HG03039 (cell line): Measurements from ENCODE around the gene RASAL1.
"Not testable (repeated sequence)": the region's sequence is repeated elsewhere in the genome, so short reads cannot be mapped to it uniquely, and the experiment has no call there.

ENCODE experiments used
- ATAC-seq: cut with Tn5 transposase; IDR thresholded peaks from one replicate; pipeline ENCODE4 v1.9.1; 2021; ENCODE audit warnings: mild to moderate bottlenecking, moderate library complexity; ENCODE audit not compliant: unreplicated experiment

Gene RASAL1

DNA sequence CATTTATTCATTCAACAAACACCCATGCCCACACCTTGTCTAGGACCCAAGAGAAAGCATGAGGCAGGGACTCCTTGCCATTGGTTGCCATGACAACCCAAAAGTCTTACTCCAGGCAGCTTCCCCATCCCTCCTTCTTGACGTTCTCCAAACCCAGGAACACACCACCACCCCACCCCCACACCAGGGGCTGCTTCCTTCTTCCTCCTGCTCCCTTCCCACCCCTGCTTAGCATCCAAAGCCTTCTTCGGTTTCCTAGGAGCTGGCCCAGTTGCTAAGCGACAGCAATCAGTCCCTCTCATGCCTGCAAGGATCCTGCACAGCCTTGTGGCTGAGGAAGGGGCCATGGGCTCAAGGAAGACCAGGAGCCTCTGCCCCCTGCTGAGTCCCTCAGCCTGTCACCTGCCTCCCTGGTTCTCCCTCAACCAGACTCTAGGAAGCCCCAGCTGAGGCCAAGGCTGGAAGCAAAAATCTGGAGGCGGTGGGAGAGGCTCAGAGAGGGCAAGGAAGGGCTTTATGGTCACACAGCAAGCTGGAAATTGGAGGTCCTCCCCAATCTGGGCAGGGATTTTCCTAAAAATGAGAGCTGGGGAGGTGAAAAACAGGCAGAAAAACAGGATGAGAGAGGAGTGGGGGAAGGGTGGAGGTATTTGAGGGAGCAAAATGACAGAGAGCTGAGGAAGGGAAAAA lies 15.4 kb downstream of the RASAL1 start:
- no peak for ATAC-seq

DNA sequence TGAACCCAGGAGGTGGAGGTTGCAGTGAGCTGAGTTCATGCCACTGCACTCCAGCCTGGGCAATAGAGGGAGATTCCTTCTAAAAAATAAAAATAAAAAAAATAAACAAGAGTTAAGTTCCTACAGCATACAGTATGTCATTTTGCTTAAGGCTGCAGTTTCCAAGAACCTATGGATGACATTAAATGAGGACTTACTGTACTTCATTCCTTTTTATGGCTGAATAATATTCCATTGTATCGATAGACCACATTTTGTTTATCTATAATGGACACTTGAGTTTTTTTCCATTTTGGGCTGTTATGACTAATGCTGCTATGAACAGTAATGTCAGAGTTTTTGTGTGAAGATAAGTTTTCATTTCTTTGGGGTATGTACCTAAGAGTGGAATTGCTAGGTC lies 17.4 kb downstream of the RASAL1 start:
- no peak for ATAC-seq

DNA sequence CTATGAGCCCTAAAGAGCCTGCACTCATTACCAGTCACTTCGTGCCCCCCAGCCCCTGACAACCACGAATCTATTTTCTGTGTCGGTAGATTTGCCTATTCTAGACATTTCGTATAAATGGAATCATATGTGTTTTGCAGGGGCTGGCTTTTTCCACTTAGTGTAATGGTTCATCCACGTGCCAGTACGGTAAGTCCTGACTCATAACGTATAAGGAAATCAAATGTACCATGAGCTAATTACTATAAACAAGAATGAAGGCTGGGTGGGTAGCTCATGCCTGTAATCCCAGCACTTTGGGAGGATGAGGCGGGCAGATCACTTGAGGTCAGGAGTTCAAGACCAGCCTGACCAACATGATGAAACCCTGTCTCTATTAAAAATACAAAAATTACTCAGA lies 17.9 kb downstream of the RASAL1 start:
- not testable (repeated sequence) for ATAC-seq

DNA sequence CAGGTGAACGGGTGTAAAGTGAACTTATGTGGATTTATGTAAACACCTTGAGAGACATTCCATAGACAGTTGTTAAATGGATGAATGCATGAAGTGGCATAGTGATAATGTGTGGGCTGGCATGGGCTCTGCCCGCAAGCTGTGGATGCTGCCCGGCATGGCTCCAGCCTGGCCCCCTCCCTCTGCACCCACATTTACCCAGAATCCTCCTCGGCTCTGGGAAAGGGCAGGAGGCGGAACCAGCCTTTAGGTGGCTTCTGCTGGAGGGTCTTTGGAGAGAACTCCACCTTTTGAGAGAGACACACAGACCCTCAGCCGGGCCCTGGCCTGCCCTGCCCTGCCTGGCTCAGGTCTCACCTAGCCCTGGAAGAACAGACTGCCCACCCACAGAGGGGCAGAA lies 18.7 kb downstream of the RASAL1 start:
- ATAC-seq, result no peak

DNA sequence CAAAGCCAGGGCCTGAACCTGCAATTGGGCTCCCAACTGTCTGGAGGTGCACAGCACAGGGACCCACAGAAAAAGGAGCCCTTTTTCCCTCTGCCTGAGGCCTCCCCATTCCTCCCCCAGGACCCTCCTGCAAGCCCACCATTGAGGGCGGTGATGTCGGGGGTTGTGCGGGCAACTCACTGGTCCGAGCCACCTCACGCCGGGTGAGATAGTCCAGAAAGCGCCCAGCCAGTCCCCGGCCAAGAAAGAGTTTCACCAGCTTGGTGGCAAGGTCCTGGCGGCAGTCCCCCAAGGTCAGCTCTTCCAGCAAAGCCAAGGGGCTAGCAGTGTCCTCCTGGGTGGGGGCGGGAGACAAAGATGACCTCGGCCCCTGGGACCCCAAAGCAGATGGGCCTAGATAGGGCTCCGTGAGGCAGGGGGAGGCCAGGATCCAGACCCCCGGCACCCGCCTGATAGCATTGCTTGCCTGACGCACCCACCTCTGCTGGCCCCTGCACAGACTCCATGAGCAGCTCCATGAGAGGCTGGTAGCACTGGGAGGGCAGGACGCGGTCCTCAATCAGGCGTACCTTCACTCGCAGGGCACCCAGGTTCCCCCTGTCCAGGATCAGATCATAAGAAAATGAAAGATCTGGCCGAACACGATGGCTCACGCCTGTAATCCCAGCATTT lies 20.0 kb downstream of the RASAL1 start:
- ATAC-seq, result no peak

DNA sequence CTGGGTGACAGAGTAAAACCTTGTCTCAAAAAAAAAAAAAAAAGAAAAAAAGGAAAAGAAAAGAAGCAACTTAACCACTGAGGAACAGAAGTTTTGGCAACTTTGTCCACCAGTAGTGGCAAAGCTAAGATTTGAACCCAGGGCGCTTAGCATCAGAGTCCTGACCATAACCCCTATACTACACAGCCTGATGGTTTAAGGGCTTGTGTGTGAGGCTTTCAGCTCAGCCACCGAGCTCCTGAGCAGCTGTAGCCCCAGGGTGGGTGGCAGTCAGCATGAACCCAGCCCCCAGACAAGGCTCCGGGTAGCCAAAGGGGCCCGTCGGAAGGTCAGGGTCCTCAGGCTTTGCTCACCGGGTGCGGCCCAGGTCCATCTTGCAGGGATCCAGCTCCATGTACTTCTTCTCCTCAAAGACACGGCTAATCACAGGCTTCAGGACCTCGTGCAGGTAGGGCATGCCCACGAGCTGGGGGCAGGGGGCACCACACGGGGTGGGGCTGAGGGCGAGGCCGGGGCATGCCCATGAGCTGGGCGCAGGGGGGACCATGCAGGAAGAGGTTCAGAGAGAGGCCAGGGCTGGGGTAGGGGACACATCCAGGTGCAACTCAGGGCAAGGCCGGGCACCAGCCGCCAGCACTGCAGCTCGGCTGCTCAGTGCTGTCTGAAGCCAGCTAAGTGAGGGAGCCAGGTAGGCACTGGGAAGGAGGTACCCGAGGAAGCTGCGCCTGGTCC lies 20.9 kb downstream of the RASAL1 start:
- no peak for ATAC-seq

DNA sequence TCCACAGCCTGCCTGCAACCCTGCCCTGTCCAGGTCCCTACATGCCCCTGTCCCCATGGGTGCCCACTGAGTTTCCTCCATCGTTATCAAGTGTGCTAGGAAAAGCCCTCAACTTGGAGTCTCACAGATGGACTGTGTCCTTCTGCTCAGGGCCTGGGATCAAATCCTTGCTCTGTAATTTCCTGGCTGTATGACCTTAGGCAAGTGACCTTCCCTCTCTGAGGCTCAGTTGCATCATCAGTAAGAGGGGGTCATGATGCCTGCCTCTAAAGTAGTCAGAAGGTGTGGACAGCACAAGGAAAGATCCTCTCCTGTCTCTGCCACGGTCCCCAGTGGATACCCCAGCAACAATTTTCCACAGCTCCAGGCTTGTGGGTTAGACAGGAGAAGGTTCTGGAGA lies 22.2 kb downstream of the RASAL1 start:
- ATAC-seq, result no peak

DNA sequence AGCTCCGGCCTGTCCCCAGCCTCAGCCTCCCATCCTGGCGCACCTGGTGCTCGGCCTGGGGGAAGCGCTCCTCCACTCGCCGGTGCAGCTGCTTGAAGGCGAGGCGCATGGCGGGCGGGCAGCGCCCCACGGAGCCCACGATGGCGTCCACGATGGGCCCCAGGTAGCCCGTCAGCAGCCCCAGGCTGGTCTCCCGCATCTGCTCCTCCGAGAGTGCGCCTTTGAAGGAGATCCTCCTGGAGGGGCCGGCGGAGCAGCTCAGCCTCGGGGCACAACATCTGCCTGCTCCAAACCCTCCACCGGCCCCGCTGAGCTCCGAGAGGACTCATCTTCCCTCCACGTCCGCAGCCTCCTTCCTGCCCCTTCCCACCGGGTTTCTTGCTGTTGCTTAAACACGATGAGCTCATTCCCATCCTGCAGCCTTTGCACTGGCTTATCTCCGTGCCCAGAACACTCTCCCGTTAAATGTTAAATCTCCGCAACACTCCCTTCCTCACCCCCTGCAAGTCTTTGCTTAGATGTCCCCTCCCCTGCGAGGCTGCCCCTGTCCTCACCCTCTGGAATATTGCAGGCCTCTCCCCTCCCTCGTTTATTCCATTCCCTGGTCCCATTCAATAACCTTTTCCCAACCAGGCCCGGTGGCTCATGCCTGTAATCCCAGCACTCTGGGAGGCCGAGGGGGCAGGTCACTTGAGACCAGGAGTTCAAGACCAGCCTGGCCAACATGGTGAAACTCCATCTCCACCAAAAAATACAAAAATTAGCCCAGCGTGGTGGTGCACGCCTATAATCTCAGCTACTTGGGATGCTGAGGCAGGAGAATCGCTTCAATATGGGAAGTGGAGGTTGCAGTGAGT lies 23.3 kb downstream of the RASAL1 start:
- no peak for ATAC-seq

DNA sequence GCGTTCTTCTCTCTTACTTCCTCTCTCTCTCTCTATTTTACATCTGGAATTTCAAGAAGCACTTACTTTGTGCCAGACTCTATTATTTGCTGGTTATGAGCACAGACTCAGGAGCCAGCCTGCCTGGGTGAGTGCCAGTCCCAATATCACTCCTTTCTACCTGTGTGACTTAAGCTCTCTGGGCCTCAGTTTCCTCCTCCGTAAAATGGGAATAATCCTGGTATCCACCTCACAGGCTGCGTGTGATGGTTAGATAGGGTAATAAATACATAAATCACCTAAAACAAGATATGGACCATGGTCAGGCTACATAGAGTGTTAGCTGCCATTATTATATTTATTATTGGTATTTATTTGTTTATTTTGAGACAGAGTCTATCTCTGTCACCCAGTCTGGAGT lies 24.3 kb downstream of the RASAL1 start:
- ATAC-seq, result no peak

DNA sequence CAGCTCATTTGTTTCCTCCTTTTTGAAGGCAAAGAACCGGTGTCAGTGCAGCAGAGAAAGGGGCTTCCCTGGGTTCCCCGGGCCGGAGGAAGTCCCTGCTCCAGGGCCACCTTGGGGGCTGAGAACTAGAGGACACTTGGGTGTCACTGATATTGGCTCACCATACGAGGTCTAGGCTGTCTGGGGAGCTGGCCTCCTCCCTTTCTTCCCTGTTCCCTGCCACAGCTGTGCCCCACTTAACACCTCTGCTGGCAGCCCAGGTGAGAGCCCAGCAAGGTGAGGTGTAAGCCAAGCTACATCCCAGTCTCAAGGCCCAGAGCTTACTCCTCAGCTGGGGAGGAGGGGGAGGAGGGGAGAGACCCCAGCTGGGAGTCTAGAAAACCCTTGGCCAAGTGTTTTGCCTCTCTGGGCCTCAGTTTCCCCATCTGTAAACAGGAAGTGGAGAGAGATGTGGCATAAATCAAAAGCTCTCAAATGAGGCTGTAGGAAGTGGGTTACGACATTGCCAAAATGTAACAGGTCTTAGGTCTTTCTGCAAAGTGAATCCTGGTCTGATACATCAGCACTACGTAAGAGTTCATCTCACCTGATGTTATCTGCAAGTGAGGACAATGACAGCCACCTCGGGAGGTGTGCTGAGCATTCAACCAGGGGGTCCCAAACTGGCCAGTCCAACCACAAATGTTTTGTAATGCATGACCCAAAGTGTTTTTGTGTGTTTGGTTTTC lies 25.5 kb downstream of the RASAL1 start:
- no peak for ATAC-seq

DNA sequence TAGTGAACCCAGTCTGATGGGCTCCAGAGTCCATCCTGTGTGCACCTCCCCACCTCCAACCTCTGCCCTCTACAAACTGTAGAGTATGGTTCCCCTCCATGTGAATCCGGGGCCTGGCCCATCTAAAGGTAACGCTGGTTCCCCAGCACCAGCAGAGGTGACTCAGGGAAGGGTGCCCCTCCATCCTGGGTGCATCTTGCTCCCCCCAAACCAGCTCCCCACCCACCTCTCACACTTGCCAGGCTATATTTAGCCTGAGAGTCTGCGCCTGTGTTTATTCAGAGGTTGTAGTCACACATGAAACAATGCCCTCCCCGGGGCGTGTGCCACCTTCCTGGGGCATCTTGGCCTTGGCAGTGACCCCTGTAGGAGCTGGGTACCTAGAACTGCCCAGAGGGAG lies 26.2 kb downstream of the RASAL1 start:
- no peak for ATAC-seq

DNA sequence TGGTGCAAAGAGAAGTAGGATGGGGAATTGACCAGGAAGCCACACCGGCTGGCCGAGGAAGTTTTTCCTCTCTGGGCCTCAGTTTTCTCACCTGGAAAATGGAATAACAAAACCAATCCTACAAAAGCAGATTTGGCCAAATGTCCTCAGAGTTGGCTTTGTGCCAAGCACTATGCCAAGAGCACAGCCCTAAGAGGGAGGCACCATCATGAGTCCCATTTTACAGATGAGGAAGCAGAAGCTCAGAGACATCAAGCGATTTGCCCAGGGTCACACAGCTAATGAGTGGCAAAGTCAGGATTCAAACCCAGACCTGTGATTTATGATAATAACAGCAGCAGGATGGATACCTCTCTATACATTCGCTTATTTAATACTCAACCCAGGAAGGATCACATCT lies 27.3 kb downstream of the RASAL1 start:
- ATAC-seq, result no peak

DNA sequence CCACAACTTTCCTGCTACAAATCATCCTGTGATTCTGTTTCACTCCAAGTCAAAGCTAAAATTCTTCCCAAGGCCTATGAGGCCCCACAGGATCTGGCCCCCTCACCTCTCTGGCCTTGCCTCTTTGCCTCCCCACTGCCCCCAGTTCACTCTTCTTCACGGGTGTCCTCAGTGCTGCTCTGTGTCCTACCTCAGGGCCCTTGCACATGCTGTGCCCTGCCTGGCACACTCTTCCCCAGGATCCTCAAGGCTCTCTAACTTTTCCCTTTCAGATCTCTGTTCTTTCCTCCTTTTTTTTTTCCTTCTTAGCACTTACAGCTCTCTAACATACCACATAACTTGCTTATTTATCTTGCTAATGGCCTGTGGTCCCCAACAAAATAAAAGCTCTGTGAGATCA lies 29.2 kb downstream of the RASAL1 start:
- no peak for ATAC-seq

DNA sequence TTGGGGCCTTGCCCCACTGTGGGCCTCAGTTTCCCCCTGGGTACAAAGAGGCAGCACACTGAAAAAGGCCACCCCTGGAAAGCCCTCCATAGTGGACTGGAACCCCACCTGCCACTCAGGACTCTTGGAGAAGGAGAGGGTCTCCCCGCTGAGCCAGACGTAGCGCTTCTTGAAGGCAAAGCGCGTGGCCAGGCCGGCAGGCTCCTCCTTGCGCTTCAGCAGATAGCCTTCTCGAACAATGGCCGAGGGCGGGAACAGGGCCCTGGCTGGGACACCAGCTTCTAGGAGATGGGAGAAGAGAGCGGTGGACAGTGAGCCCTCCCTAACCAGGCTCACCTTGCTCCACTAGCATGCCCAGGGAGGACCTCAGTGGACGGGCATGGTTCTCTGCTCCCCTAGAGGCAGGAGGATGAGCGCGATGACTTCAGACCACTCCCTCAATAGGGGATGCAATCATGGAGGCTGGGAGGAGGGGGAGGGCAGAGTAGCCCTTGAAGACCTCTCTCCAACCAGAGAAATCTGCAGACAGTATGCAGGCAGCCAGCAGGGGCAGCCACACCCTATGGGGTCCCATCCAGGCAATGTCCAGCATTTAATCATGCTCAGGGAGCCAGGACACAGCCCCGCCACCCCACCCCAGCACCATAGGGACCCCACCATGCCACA lies 29.8 kb downstream of the RASAL1 start:
- no peak for ATAC-seq

DNA sequence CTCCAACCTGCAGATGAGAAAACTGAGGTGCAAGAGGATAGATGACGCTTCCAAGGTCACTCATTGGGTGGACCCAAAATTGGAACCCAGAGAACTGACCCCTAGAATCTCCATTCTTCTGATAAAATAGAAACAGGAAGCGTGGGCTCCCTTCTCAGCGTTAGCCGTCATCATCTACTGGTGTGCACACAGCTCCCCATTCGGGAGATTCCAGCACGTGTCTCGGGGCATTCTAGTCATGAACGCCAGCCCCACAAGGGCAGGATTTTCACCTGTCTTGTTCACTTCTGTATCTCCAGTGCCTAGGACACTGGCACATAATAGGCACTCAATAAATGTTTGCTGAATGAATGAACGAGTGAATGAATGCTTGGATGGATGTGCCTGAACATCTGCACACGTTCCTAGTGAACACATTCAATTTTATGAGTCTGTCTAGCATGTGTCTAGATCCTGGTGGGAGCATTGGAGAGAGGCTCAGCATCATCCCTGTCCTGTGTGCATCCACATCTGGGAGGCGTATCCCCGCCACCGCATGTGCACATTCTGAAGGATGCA lies 30.5 kb downstream of the RASAL1 start:
- no peak for ATAC-seq

DNA sequence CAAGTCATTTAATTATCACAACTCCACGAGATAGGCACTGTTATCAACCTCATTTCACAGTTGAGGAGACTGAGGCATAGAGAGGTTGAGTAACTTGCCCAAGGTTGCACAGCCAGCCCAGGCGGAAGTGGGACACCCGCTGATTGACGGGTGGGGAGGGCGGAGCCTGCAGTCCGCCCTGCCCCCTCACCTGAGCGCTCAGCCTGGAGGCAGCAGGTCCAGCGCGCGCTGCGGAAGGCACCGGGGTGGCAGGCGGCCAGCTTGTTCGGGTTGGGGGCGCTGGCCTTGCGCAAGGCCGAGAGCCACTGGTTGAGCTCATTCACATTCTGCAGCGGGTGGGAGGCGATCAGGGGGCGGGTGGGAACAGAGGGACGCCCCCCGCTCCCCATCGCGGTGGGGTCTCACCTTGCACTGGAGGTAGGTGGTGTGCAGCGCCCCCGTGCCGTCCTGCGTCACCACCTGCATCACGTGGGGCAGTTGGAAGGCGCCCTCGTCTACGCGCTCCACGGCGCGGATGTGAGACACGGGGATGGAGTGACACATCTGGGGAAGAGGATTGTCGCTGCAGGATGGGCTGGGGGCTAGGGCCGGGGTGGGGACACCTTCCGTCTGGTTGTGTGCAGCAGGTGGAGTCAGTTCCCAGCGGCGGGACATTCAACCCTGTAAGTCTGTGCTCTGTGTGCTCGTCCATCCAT lies 31.7 kb downstream of the RASAL1 start:
- ATAC-seq, result no peak

DNA sequence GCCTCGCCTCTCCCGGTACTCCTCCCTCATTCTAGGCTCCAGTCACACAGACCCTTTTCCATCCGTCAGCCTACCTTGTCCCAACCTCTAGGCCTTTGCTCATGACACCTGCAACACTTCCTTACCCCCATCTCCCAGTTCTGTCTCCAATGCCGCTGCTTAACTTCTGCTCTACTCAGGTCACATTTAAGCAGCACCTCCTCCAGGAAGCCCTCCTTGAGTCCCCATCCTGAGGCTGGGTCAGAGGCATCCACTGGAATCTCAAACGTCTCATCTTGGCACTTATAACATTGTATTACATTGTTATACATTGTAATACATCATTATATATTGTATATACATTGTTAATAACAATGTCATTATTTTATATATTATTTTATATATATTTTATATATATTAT lies 32.8 kb downstream of the RASAL1 start:
- no peak for ATAC-seq

DNA sequence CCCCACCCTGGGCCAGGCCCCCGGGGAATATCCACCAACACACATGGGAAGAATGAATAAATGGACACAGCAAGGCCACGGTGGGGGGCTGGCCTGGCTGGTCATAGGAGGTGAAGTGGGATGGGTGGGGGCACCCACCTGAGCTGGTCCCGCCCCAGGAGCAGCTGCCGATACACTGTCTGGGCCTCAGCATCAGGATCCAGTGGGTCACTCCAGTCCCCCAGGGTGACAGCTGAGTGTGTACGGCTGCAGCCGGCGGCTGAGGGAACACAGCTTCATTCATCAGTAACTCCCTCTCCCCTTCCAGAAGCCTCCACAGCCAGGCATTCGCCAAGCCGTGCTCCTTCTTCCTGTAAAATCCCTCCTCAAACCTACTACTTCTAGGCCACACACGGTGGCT lies 33.8 kb downstream of the RASAL1 start:
- no peak for ATAC-seq

DNA sequence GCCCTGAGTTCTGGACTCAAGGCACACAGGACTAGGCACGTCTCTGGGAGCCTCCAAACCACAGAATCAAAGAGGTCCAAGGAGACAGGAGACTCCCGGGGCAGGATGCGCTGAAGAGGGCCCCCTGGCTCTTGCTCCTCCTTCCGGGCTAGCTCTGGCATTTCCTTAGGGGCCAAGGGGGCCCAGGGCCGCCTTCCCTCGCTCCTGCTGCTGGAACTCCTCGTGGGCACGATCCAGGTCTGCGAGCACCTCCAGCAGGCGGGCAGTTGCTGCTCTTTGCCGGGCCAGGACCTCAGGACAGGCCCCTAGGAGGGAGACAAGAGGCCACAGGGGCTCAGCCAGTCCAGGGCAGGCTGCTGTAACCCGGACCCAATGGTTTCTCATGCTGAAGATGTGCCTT lies 35.8 kb downstream of the RASAL1 start:
- no peak for ATAC-seq
